Measurements from ENCODE around the gene CHST5. TPM values are rescaled to one million over a fixed set of nuclear protein-coding genes. Genes with fewer than 3 reads are reported as not detected.
A peak's percentile ranks its signal among the peaks of the same experiment; 100 is the strongest.

Gene CHST5
- total and polyA plus RNA-seq, 9 of the 15 experiments (the other 6 are each of a cell fraction or from before 2014, with no cell fraction given): 0.06 to 0.21 (median 0.14) TPM; not detected in 5

DNA sequence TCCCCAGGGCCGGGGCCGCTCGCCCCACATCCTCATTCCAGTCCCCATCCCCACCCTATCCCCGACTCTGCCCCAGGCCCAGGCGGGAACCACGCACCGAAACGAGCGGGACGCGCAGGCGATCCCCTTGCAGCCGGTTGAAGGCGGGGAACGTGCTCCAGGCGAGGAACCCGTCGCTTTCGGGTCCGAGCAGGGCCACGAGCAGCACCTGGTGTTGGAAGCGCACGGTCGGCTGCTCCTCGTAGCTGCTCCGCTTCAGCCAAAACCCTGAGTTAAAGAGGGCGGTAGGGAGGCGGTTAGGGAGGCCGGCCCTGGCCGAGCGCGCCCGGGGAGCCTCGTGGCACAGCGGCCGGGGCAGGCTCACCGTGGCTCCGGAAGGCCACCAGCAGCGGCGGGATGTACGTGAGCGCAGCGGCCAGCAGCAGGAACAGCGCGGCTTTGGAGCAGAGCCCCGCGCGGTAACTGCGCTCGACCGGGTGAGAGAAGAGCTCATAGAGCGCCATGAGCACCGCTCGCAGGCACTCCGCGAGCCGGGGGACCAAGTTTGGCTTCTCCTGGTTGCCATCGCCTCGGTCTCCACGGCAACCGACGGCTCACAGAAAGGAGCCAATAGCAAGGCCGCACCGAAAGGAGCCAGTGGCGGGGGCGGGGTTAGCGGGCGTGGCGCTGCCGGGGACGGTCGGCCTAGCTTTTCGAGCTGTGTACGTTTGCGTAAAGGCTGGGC is 20.0 kb upstream of the CHST5 start, which contains the start of gene TMEM231 (continued):
- TF ChIP-seq, protein P1, sequence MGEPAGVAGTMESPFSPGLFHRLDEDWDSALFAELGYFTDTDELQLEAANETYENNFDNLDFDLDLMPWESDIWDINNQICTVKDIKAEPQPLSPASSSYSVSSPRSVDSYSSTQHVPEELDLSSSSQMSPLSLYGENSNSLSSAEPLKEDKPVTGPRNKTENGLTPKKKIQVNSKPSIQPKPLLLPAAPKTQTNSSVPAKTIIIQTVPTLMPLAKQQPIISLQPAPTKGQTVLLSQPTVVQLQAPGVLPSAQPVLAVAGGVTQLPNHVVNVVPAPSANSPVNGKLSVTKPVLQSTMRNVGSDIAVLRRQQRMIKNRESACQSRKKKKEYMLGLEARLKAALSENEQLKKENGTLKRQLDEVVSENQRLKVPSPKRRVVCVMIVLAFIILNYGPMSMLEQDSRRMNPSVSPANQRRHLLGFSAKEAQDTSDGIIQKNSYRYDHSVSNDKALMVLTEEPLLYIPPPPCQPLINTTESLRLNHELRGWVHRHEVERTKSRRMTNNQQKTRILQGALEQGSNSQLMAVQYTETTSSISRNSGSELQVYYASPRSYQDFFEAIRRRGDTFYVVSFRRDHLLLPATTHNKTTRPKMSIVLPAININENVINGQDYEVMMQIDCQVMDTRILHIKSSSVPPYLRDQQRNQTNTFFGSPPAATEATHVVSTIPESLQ (CRISPR knock-in tag; IDR thresholded peaks at IDR 0.05): 0 out of 2 replicates have a peak, but pooled peaks have one; percentile 52
- TF ChIP-seq HMG20A (CRISPR knock-in tag; conservative IDR thresholded peaks at IDR 0.05): no peak
- peak; percentile 27; the same call in 1 of the 2 replicates for TF ChIP-seq ZNF12 (CRISPR knock-in tag; IDR thresholded peaks at IDR 0.05)
- TF ChIP-seq TBL1XR1 (IDR thresholded peaks at IDR 0.05; ENCODE audit: low read length in 2 of 2): peak in 1 of 2 experiments; percentile 35; a peak in 1 of 4 replicates
- peak; percentile 6; the same call in 1 of the 2 replicates for TF ChIP-seq JUND (IDR thresholded peaks at IDR 0.05; ENCODE audit: borderline replicate concordance, low read depth, low read length)
- TF ChIP-seq JUND (tag; IDR thresholded peaks at IDR 0.05; ENCODE audit: borderline replicate concordance, low read depth, low read length): no peak
- TF ChIP-seq, protein P2, sequence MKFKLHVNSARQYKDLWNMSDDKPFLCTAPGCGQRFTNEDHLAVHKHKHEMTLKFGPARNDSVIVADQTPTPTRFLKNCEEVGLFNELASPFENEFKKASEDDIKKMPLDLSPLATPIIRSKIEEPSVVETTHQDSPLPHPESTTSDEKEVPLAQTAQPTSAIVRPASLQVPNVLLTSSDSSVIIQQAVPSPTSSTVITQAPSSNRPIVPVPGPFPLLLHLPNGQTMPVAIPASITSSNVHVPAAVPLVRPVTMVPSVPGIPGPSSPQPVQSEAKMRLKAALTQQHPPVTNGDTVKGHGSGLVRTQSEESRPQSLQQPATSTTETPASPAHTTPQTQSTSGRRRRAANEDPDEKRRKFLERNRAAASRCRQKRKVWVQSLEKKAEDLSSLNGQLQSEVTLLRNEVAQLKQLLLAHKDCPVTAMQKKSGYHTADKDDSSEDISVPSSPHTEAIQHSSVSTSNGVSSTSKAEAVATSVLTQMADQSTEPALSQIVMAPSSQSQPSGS (CRISPR knock-in tag; IDR thresholded peaks at IDR 0.05): no peak
- peak; percentile 96 for TF ChIP-seq MXI1 (IDR thresholded peaks at IDR 0.05; ENCODE audit: low read depth, low read length)
- TF ChIP-seq SIRT6 (IDR thresholded peaks at IDR 0.05; ENCODE audit: low read depth, low read length): no peak
- TF ChIP-seq, protein P3, sequence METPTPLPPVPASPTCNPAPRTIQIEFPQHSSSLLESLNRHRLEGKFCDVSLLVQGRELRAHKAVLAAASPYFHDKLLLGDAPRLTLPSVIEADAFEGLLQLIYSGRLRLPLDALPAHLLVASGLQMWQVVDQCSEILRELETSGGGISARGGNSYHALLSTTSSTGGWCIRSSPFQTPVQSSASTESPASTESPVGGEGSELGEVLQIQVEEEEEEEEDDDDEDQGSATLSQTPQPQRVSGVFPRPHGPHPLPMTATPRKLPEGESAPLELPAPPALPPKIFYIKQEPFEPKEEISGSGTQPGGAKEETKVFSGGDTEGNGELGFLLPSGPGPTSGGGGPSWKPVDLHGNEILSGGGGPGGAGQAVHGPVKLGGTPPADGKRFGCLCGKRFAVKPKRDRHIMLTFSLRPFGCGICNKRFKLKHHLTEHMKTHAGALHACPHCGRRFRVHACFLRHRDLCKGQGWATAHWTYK (CRISPR knock-in tag; IDR thresholded peaks at IDR 0.05): peak; percentile 41; the same call in 1 of the 2 replicates
- TF ChIP-seq, protein P4, sequence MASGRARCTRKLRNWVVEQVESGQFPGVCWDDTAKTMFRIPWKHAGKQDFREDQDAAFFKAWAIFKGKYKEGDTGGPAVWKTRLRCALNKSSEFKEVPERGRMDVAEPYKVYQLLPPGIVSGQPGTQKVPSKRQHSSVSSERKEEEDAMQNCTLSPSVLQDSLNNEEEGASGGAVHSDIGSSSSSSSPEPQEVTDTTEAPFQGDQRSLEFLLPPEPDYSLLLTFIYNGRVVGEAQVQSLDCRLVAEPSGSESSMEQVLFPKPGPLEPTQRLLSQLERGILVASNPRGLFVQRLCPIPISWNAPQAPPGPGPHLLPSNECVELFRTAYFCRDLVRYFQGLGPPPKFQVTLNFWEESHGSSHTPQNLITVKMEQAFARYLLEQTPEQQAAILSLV (tag; IDR thresholded peaks at IDR 0.05): no peak
- TF ChIP-seq ZNF24 (IDR thresholded peaks at IDR 0.05): 0 out of 2 replicates have a peak, but pooled peaks have one; percentile 42
- peak; percentile 95 for TF ChIP-seq HNRNPLL (IDR thresholded peaks at IDR 0.05; ENCODE audit: low read depth, low read length, poor library complexity, severe bottlenecking)
- TF ChIP-seq KLF10 (CRISPR knock-in tag; IDR thresholded peaks at IDR 0.05): no peak
- no peak for TF ChIP-seq EHMT2 (IDR thresholded peaks at IDR 0.05)
- TF ChIP-seq, protein P5, sequence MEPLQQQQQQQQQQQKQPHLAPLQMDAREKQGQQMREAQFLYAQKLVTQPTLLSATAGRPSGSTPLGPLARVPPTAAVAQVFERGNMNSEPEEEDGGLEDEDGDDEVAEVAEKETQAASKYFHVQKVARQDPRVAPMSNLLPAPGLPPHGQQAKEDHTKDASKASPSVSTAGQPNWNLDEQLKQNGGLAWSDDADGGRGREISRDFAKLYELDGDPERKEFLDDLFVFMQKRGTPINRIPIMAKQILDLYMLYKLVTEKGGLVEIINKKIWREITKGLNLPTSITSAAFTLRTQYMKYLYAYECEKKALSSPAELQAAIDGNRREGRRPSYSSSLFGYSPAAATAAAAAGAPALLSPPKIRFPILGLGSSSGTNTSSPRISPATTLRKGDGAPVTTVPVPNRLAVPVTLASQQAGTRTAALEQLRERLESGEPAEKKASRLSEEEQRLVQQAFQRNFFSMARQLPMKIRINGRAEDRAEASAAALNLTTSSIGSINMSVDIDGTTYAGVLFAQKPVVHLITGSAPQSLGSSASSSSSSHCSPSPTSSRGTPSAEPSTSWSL (CRISPR knock-in tag; IDR thresholded peaks at IDR 0.05; ENCODE audit: borderline replicate concordance): 0 out of 2 replicates have a peak, but pooled peaks have one; percentile 18
- TF ChIP-seq, protein P6, sequence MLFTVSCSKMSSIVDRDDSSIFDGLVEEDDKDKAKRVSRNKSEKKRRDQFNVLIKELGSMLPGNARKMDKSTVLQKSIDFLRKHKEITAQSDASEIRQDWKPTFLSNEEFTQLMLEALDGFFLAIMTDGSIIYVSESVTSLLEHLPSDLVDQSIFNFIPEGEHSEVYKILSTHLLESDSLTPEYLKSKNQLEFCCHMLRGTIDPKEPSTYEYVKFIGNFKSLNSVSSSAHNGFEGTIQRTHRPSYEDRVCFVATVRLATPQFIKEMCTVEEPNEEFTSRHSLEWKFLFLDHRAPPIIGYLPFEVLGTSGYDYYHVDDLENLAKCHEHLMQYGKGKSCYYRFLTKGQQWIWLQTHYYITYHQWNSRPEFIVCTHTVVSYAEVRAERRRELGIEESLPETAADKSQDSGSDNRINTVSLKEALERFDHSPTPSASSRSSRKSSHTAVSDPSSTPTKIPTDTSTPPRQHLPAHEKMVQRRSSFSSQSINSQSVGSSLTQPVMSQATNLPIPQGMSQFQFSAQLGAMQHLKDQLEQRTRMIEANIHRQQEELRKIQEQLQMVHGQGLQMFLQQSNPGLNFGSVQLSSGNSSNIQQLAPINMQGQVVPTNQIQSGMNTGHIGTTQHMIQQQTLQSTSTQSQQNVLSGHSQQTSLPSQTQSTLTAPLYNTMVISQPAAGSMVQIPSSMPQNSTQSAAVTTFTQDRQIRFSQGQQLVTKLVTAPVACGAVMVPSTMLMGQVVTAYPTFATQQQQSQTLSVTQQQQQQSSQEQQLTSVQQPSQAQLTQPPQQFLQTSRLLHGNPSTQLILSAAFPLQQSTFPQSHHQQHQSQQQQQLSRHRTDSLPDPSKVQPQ (CRISPR knock-in tag; IDR thresholded peaks at IDR 0.05; ENCODE audit: borderline replicate concordance): no peak

Measured in K562 (cell line).